Cardiac fibroblast (primary cell): ENCODE results near the gene TESK2.
"Not testable (repeated sequence)": the region's sequence is repeated elsewhere in the genome, so short reads cannot be mapped to it uniquely, and the experiment has no call there.

Source experiments
- DNase-seq, 2 donors: peaks; one replicate each; pipeline versions ENCODE4 v3.0.0 to v3.0.0-alpha.2; 2010; ENCODE audit warnings: low read depth in 2 of 2
- H3K4me3 ChIP-seq, 2 donors: replicated peaks in 1 of 2; 1 replicate in 1 of 2; 2 replicates in 1 of 2; pipeline ENCODE4 v1.5.1; 2011; ENCODE audit warnings: low read depth in 2 of 2, low read length in 2 of 2, mild to moderate bottlenecking in 2 of 2, moderate library complexity in 1 of 2
- TF ChIP-seq, protein P1 (sequence below): IDR thresholded peaks from one replicate; pipeline ENCODE4 v1.5.1; 2011; ENCODE audit warnings: low read depth, mild to moderate bottlenecking, low read length, inconsistent platforms

TESK2 gene

DNA sequence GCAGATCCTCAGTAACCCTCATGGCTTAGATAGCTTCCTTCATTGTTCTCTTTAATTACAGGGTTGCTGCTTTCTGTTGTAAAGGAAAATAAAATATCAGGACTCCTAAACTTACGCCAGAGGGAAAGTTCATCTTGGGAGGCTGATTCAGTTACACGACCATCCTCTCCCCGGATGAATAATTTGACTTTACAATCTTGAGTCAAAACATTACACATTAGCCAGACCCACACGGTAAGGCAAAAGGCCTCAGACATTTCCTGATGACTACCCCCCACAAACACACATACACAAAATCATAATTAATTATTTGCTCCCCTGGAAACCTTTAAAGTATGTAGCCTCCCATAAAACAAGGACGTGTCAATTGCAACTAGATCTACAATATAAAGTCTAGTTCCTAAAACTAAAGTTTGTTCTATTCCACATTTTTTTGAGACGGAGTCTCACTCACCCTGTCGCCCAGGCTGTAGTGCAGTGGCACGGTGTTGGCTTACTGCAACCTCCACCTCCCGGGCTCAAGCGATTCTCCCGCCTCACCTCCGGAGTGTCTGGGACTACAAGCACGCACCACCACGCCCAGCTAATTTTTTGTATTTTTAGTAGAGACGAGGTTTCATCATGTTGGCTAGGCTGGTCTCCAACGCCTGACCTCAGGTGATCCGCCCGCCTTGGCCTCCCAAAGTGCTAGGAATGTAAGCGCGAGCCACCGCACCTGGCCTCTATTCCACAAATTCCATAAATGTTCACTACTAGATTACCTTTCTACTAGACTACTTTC is 31.6 kb upstream of the TESK2 start:
- peak overlapping the region; percentile 94 to 97 for H3K4me3 ChIP-seq
- peak; percentile 41 to 79 for DNase-seq
- TF ChIP-seq, protein P1, sequence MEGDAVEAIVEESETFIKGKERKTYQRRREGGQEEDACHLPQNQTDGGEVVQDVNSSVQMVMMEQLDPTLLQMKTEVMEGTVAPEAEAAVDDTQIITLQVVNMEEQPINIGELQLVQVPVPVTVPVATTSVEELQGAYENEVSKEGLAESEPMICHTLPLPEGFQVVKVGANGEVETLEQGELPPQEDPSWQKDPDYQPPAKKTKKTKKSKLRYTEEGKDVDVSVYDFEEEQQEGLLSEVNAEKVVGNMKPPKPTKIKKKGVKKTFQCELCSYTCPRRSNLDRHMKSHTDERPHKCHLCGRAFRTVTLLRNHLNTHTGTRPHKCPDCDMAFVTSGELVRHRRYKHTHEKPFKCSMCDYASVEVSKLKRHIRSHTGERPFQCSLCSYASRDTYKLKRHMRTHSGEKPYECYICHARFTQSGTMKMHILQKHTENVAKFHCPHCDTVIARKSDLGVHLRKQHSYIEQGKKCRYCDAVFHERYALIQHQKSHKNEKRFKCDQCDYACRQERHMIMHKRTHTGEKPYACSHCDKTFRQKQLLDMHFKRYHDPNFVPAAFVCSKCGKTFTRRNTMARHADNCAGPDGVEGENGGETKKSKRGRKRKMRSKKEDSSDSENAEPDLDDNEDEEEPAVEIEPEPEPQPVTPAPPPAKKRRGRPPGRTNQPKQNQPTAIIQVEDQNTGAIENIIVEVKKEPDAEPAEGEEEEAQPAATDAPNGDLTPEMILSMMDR: no peak

DNA sequence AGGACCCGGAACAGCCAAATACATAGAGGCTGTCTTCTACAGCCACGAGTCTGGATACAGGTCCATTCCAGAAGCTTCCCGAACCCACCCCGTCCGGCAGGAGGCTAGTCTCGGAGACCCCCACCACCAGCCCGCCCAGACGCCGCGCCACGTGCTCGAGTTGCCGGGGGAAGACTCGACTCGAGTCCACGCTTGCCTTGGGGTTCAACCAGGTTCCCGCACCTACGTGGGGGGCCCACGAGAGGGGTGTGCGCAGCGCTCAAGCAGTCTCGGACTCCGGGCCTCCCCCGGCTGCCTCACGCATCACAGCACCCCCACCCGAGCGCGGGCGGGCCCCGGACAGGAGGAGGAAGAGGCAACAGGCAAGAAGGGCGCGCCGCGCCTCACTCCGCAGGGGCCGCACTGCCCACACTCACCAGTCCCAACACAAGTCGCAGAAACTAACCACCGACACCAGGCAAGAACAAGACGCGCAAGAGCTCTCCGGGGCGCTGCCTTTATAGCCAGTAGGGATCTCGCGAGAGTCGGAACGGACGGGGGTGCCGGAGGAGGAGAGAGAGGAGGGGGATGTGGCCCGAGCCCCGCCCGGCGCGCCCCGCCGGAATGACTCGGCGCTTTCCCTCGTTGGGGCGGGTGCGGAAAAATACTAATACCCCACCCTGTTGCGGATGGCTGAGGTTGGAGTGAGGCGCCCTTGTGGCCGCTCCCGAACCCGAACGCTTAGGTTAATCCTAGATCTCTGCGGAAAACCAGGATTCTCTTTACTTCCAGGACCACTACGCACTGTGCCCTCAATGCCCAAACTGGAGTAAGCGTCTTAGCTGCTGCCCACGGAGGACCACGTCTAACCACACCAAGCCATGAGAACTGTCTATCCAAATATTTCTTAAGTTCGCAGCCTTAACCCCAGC is 30.7 kb upstream of the TESK2 start, which contains the start of gene PRDX1:
TSS of gene PRDX1 (minus strand) at position 472 of the 911 bp plus-strand sequence. CDS start 2,841 bp downstream, outside the sequence.
- TF ChIP-seq, protein P1: peak; percentile 17
- DNase-seq: peak; percentile 97
- H3K4me3 ChIP-seq: peak within 1 kb of the TSS; percentile 94 to 97

DNA sequence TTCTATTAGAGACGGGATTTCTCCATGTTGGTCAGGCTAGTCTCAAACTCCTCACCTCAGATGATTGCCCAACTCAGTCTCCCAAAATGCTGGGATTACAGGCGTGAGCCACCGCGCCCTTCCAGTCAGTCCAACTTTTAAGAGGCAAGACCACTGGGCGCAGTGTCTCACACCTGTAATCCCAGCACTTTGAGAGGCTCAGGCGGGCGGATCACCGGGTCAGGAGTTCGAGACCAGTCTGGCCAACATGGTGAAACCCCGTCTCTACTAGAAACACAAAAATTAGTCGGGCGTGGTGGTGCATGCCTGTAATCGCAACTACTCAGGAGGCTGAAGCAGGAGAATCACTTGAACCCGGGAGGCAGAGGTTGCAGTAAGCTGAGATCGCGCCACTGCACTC is 28.8 kb upstream of the TESK2 start:
- not testable (repeated sequence) for DNase-seq
- H3K4me3 ChIP-seq: peak overlapping the region in 1 of 2 donors; percentile 94

DNA sequence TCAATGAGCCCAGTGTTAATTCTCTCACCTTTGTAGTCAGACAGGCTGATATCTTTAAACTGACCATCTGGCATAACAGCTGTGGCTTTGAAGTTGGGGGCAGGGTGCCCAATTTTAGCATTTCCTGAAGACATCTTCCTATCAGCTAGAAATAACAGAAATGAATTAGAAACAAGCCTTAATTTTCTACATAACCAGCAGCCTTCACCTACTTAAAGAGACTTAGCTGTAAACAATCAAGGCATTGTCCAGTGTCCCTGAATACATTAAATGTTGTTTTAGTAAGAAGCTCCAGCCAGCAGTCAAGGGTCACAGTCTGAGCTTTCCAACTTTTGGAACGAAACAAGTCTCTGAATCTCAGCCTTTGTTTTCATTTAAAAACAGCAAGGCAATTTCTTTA is 27.9 kb upstream of the TESK2 start:
- peak overlapping the region in 1 of 2 donors; percentile 19 for H3K4me3 ChIP-seq
- DNase-seq: peak in 1 of 2 donors; percentile 34
- TF ChIP-seq, protein P1: no peak

GRCh38 chr1:45518366-45518765 is 27.4 kb upstream of the TESK2 start:
- not testable (repeated sequence) for H3K4me3 ChIP-seq, DNase-seq

DNA sequence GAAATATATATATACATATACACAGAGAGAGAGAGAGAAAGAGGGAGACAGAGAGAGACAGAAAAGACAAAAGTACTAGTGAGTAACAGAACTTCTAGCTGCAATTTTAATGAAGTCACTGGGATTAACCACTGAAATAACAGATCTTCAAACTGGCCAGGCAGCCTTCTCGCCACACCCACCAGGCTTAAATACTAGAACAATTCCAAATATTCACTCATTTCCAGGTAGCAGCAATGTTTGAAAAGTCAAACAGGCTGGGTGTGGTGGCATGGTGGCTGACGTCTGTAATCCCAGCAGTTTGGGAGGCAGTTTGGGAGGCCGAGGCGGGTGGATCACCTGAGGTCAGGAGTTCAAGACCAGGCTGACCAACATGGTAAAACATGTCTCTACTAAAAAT is 25.5 kb upstream of the TESK2 start:
- no peak overlapping the region for H3K4me3 ChIP-seq
- TF ChIP-seq, protein P1: no peak
- DNase-seq: no peak

DNA sequence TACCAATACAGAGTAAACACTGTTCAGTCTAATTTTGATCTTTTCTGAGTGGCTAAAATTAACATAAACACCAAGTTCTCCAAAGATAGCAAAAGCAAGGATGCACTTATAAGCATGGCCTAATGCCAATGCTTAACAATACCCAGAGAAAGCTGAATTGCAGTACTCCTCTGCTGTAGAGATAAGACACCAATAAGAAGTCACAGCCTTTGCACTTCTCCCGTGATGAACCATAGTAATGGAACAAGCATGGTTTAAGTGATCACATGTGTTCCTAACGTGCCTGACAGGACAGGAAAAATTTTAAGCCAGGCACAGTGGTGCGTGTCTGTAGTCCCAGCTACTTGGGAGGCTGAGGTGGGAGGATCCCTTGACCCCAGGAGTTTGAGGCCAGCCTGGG is 25.1 kb upstream of the TESK2 start:
- TF ChIP-seq, protein P1: no peak
- H3K4me3 ChIP-seq: no peak overlapping the region
- no peak for DNase-seq

- H3K4me3 ChIP-seq, DNase-seq: not testable (repeated sequence)
Observed at GRCh38 chr1:45513532-45514260, 22.7 kb upstream of the TESK2 start.
